Kidney (tissue), 14 donors: ENCODE results near the gene ANKRD65. TPM values are rescaled to one million over a fixed set of nuclear protein-coding genes. Genes with fewer than 3 reads are reported as not detected.

Source experiments
- DNase-seq, 5 donors: peaks; one replicate each; pipeline ENCODE4 v3.0.0-alpha.2; 2013 to 2020
- FAIRE-seq: peaks from 2 replicates; lab custom pipeline; 2012; peaks lifted over from hg19 to GRCh38; lab: Jason Lieb, UNC
- H3K27ac ChIP-seq, 2 donors: one replicate each; pipeline ENCODE4 v1.7.0; 2013; ENCODE audit warnings: low read depth in 2 of 2, low read length in 2 of 2, inconsistent platforms in 1 of 2
- H3K27me3 ChIP-seq: one replicate; pipeline ENCODE4 v1.7.1; 2013; ENCODE audit warnings: low read length, inconsistent platforms; ENCODE audit not compliant: control insufficient read depth, insufficient read depth
- H3K36me3 ChIP-seq, 3 donors: one replicate each; pipeline versions ENCODE4 v1.7.0 to v1.7.1; 2013; ENCODE audit warnings: low read length in 3 of 3, control low read depth in 1 of 3, inconsistent platforms in 1 of 3; ENCODE audit not compliant: insufficient read depth in 3 of 3, control insufficient read depth in 2 of 3
- H3K4me1 ChIP-seq, 3 donors: one replicate each; pipeline versions ENCODE4 v1.7.0 to v1.7.1; 2013; ENCODE audit warnings: low read length in 3 of 3, inconsistent platforms in 1 of 3, low read depth in 1 of 3; ENCODE audit not compliant: control insufficient read depth in 2 of 3, insufficient read depth in 2 of 3
- H3K4me3 ChIP-seq, 3 donors: one replicate each; pipeline versions ENCODE4 v1.7.0 to v1.8.1; 2013; ENCODE audit warnings: low read length in 3 of 3, control low read depth in 1 of 3, inconsistent platforms in 1 of 3
- H3K9ac ChIP-seq, 3 donors: one replicate each; pipeline versions ENCODE4 v1.7.0 to v1.7.1; 2013; ENCODE audit warnings: low read length in 3 of 3, control low read depth in 1 of 3, inconsistent platforms in 1 of 3
- H3K9me3 ChIP-seq, 3 donors: one replicate each; pipeline versions ENCODE4 v1.7.0 to v1.7.1; 2013; ENCODE audit warnings: low read length in 3 of 3, control low read depth in 1 of 3, inconsistent platforms in 1 of 3; ENCODE audit not compliant: control insufficient read depth in 2 of 3, insufficient read depth in 1 of 3
- CTCF ChIP-seq: IDR thresholded peaks from 3 replicates; pipeline ENCODE4 v1.5.1; 2012; ENCODE audit warnings: mild to moderate bottlenecking, moderate library complexity, borderline replicate concordance; ENCODE audit not compliant: insufficient read depth; ENCODE audit errors: extremely low read depth
- intact Hi-C: fragments of 100-400 bp; cut with DNase I; formaldehyde crosslinking; loops from one replicate; pipeline ENCODE4 v1.11.1; 2022
- polyA plus RNA-seq: library from polyadenylated mRNA; stranded (reverse); fragments of 350-450 nt; fragmentation: Illumina TruSeq; extraction: RNeasy Lipid Tissue Mini Kit (QIAGEN cat#74804); gene quantifications from one replicate; pipeline ENCODE4 v1.2.3, GENCODE V29; 2014; ENCODE audit warnings: low read depth, low replicate concordance; ENCODE audit not compliant: insufficient read depth
- total RNA-seq: library from RNA; stranded (reverse); fragmentation: NEBNext Ultra II Directional; extraction: Animal tissue kit (Norgen Biotek cat#: 25700); gene quantifications from one replicate; pipeline ENCODE4 v1.2.1, GENCODE V29; 2021
- donor health status: control.
- donor health status: control.
- donor health status: control.
- donor health status: control.
- donor health status: control.
- donor health status: DM: yes; HTN: yes; CAD: no.
- donor health status: Normal renal cell carcinoma (clear cell type).

The ANKRD65 gene
- total and polyA plus RNA-seq, 2 donors from 2014 or later, result 5.2 to 7.1 TPM

DNA sequence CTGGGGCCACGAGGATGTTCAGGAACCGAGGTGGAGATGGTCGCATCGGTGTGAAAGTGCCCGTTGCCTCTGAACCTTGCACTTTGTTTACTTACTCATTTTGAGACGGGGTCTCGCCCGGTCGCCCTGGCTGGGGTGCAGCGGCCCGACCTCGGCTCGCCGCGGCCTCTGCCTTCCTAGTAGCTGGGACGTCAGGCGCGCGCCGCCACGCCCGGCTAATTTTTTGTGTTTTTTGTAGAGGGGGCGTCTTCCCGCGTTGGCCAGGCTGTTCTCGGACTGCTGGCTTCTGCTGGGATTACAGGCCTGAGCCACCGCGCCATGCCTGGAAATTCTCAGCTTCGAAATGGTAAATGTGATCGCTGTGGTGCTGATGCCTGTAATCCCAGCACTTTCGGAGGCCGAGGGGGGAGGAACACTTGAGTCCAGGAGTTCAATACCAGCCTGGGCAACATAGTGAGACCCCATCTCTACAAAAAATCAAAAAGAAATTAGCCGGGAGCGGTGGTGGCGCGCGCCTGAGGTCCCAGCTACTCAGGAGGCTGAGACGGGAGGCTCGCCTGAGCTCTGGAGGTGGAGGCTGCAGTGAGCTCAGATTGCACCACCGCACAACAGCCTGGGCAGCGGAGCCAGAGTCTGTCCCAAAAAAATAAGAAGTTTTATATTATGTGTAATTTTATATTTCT is 13.3 kb downstream of the ANKRD65 start:
- DNase-seq (peak; percentile 66 to 80 (median 71)), FAIRE-seq (no peak)
- H3K9me3 ChIP-seq, result no peaks in the 10 kb centered on the region
- peak overlapping the region; percentile 4 to 91 (median 43) for H3K9ac ChIP-seq
- peak overlapping the region; percentile 67 to 90 (median 81) for H3K4me3 ChIP-seq
- intact Hi-C loops, result no loop called here
- H3K36me3 ChIP-seq, result peaks cover 6 to 18% (median 11%) of the 10 kb centered on the region in 3 donors
- no peak for TF ChIP-seq CTCF
- peak overlapping the region; percentile 59 to 67 for H3K27ac ChIP-seq
- H3K27me3 ChIP-seq, result no peaks in the 10 kb centered on the region
- H3K4me1 ChIP-seq, result peaks cover 0 to 15% (median 0%) of the 10 kb centered on the region in 3 donors

DNA sequence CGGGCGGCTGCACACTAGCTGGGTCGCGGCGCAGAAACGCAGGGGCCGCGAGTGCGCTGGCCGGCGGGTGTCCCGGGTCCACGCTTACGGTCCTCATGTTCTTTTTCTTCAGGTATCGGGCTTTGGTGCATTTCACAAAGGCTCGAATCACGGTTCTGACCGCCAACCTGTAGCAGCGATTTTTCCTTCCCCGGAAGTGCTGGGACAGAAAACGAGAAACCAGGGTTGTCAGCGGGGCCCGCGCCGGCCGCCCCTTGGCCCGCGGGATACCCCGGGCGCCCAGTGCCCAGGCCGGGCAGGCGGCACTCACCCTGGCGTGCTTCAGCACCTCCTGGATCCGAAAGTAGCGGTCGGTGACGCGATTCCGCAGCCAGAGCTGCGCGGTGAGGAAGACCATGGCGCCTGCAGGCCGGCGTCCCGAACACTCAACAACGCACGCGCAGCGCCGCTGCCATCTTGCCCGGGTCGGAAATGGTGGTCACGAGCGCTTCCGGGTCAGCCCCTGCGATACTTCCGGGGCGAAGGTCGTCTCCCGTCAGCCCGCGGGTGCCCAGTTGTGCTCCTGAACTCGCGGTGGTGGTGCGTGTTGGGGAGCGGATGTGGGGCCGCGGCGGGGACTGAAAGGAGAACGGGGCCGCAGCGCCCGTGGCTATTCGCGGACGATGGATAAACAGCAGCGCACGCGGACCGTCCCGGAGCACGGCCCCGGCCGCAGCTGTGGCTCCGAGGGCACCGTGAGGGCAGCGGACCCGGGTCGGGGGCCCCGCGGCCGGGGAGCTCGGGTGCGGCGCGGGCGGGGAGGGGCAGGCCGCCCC is 14.0 kb downstream of the ANKRD65 start, which contains the start of gene MRPL20:
TSS of gene MRPL20 (minus strand) at position 473 of the 815 bp plus-strand sequence. CDS start at position 397, 76 bp downstream.
- DNase-seq (peak; percentile 93 to 98 (median 96)), FAIRE-seq (no peak)
- no peaks in the 10 kb centered on the region for H3K9me3 ChIP-seq
- no peaks in the 10 kb centered on the region for H3K27me3 ChIP-seq
- peaks cover 6 to 18% (median 14%) of the 10 kb centered on the region in 3 donors for H3K36me3 ChIP-seq
- peak within 1 kb of the TSS; percentile 67 to 90 (median 81) for H3K4me3 ChIP-seq
- intact Hi-C loops, result no loop called here
- peak within 1 kb of the TSS; percentile 38 to 91 (median 43) for H3K9ac ChIP-seq
- peak within 1 kb of the TSS; percentile 59 to 67 for H3K27ac ChIP-seq
- peaks cover 0 to 15% (median 0%) of the 10 kb centered on the region in 3 donors for H3K4me1 ChIP-seq
- TF ChIP-seq CTCF, result no peak

- H3K9ac ChIP-seq, result peak overlapping the region in 2 of 3 donors; percentile 38 to 91
- peaks cover 0 to 15% (median 0%) of the 10 kb centered on the region in 3 donors for H3K4me1 ChIP-seq
- no peaks in the 10 kb centered on the region for H3K27me3 ChIP-seq
- FAIRE-seq (no peak), DNase-seq (peak in 1 of 5 donors; percentile 77)
- peak overlapping the region; percentile 67 to 90 (median 81) for H3K4me3 ChIP-seq
- no peak overlapping the region for H3K27ac ChIP-seq
- TF ChIP-seq CTCF, result no peak
- H3K36me3 ChIP-seq, result peaks cover 6 to 20% (median 16%) of the 10 kb centered on the region in 3 donors
- no peaks in the 10 kb centered on the region for H3K9me3 ChIP-seq
- intact Hi-C loops, result no loop called here
These were observed 14.8 kb downstream of the ANKRD65 start for GRCh38 chr1:1406101-1406820.
